HG02610 (cell line): ENCODE measurements around the gene NEDD4L.
"Not testable (repeated sequence)": the region's sequence is repeated elsewhere in the genome, so short reads cannot be mapped to it uniquely, and the experiment has no call there.

Experiments
- ATAC-seq: cut with Tn5 transposase; IDR thresholded peaks from one replicate; pipeline ENCODE4 v1.9.1; 2021; ENCODE audit warnings: mild to moderate bottlenecking, moderate library complexity; ENCODE audit not compliant: unreplicated experiment

NEDD4L gene

GRCh38 chr18:58362027-58362575, 318.1 kb downstream of the NEDD4L start:
- no peak for ATAC-seq

DNA sequence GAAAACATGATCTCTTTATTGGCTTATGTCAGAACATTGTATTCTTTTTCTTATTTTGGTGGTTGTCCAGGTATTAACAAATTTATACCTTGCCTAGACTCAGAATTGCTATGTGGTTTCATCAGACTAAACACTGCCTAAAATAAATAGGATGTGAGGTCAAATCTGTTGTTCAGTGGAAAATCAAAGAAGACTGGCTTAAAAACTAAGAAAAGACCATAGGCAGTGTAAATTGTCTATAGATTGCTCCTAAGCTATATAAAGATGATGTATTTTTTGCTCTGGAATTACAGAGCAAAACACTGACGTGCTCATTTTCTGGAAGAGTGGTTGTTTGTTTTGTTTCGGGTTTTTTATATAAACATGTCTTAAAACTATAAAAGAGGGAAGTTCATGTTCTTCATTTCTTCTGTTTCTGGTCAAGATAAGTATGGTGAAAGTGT, 318.8 kb downstream of the NEDD4L start:
- no peak for ATAC-seq

DNA sequence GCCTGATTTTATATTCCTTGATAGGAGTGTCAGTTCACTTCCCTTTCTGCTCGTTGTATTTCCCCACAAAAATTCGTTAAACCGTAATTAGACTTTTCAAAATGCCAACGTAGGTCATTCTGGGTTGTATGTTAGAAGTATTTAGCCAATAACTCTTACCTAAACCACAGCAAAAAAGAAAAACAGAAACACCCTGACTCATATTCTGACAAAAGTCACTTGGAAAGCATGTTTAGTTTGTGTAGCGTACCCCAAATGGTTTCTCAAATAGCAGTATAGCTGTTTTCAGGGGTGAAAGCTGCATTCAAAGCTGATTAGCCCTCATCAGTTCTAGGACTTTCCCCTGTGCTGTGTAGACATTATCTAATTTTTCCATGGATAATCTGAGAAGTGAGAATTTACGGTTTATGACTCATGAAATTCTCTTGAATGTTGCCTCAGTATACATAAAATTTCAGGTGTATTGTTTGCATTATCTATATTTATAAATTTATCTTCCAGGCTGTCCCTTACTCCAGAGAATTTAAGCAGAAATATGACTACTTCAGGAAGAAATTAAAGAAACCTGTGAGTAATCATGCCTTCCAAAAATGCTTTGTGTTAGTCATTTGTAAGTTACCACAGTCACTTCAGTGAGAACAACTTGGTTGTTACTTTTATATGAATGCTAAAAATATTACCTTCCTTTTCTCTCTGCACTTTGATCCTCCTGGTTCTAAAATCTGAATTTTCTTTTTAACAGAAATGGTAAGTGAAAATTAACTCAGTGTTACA, 319.9 kb downstream of the NEDD4L start:
- no peak for ATAC-seq

- no peak for ATAC-seq
These were observed 321.0 kb downstream of the NEDD4L start for GRCh38 chr18:58364876-58365528.

GRCh38 chr18:58367425-58368140, 323.6 kb downstream of the NEDD4L start:
- ATAC-seq, result no peak

DNA sequence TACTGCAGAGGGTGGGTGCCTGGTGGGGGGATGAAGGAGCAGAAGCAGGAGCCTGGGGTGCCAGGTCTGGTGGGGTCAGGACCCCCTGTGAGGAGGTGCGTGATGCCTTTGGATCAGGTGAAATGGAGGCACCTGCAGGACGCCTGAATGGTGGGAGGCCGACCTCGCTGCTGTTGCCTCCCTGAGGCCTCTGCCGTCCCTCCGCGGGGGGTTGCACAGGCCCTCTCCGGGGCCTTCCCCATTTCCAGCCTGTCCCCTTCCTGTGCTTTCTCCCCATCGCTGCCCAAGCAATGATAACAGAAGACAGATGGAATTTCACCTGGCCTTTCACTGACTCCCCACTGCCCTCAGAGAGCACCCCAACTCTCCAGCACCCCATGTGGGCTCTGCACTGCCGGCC, 325.6 kb downstream of the NEDD4L start:
- ATAC-seq, result no peak

DNA sequence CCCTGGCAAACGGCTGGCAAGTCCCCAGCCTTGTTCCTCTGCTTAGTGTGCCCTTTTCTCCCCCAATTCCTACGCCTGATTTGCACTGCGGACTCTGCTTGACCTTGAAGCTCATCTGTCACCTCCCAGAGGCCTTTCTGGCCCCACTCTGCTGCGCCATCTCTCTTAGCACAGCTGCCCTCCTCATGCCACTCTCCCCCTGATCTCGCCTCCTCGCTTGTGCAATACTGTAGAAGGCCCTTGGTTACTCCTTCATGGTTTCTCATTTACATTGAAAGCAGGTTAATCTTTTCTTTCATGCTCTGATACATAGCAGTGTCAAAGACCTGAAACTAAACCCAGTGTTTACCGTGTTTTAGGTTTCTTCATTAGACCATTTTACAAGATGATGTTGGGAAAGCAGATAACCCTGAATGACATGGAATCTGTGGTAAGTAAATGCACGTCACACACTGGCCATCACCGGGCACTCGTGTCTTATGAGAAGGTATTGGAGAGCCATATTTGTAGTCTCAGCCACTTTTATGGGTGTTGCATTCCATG, 326.1 kb downstream of the NEDD4L start:
- ATAC-seq, result no peak

GRCh38 chr18:58370612-58371011, 326.6 kb downstream of the NEDD4L start:
- ATAC-seq, result no peak

DNA sequence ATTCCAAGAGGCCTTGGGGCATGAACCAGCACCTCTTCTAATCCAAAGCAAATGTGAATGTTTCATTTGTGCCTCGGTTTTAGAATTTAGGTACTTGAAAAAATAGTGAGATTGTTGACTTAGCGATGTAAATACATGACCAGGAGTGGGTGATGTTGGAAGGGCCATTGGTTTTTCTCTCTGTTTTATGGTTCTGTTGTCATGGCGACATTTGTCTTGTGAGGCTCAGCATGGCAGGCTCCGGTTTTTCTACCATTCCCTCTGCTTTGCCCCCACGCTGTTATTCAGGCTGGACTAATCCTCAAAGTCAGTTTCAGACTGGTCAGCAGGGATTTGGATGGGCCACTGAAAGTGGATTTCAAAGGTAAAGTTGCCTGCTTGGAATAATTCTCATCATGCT, 329.5 kb downstream of the NEDD4L start:
- ATAC-seq, result no peak

DNA sequence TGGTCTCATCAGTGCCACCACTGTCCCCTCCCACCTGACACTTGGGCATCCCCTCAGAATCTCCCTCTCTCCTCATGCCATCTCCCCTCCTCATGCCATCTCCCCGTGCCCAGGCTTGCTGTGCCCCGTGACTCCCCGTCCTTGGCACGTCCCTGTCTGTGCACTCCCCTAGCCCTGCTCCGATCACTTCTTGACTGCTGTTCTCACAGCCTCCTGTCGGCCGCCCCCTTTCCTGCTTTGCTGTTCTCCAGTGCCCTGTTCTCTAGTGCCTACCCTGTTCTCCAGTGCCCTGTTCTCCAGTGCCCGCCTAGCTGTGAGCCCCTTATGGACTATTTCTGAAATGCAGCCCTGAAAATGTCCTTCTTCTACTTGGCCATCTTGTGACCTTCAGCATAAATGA, 331.0 kb downstream of the NEDD4L start:
- no peak for ATAC-seq

DNA sequence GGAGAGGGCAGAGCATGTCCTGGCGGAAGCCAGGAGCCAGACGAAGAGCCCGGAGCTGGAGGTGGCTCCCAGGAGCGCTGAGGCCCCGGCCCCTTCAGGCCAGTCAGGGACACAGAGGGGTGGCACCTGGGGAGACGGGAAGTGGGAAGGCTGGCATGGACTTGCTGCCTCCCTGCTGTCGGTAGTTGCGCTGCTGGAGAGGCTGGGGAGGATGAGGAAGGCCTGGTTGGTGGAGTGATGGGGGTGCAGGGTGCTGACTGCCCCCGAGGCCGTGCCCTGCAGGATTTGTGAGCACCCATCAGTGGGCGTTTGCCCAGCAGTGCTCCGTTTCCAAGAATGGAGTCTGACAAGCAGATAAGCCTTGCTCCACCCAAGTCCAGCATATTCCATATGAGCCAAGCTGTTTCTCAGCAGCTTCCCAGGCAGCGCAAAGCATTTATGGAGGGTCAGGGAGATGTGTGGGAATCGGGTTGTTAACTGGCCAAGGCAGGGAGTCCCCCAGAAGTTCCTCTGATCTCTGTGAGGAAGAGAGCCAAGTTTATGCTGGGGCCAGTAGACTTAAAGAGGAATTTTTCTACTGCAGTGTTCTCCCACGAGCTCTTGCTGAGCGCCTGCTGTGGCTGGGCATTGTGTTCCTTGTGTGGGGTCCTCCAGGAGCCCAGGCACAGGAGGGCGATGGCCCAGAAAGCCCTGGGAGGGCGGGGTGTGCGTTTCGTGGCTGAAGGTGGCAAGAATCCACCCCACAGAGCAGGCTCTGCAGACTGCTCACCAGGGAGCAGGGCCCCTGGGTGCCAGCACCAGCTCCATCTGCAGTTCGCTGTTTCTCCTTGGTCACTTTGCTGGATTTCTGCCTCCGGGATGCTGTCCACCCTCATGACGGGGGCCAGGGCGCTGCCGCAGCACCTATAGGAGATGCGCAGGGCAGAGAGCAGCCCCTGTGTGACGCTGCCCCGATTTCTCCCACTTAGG, 334.7 kb downstream of the NEDD4L start:
- no peak for ATAC-seq

DNA sequence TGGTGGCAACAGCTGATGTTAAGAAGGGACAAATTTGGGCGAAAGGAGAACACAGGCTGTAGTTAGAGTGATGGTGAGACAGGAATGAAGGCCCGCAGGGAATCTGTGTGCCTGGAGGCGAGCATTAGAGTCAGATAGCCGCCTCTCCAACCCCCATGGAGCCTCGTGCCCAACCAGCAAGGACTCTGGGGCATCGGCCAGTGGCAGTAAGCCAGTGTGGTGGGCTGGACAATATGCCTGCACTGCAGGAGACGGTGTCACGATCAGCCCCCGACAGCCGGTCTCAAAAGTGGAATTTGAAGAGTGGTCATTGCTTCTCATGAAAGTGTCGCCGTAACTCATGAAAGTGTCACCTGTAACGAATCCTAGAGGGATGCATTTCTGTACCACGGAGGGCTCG, 335.4 kb downstream of the NEDD4L start:
- no peak for ATAC-seq

- not testable (repeated sequence) for ATAC-seq
These were observed 336.1 kb downstream of the NEDD4L start for GRCh38 chr18:58380113-58380512.

- no peak for ATAC-seq
These were observed 337.8 kb downstream of the NEDD4L start for GRCh38 chr18:58381676-58382411.

GRCh38 chr18:58382446-58382845, 338.4 kb downstream of the NEDD4L start:
- ATAC-seq, result no peak

- no peak for ATAC-seq
These were observed 341.4 kb downstream of the NEDD4L start for GRCh38 chr18:58385472-58385871.

DNA sequence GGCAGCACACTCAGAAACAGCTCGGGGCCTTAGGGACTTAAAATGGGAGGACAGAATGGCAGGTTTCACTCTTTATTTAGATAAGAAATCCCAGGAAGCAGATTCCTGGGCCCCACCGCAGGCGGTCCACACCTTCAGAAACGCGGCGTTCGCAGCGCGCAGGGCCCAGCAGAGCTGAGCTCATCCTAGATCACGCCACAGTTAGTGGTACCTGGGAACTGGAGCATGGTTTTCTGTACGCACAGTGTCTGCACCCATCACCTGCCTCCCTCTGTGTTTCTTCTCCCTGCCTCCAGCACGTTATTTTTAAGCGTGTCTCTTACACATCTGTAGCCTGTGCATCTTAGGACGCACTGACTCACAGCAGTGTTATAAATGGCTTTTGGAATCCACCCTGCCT, 342.8 kb downstream of the NEDD4L start:
- no peak for ATAC-seq

GRCh38 chr18:58387716-58388115, 343.7 kb downstream of the NEDD4L start:
- no peak for ATAC-seq

DNA sequence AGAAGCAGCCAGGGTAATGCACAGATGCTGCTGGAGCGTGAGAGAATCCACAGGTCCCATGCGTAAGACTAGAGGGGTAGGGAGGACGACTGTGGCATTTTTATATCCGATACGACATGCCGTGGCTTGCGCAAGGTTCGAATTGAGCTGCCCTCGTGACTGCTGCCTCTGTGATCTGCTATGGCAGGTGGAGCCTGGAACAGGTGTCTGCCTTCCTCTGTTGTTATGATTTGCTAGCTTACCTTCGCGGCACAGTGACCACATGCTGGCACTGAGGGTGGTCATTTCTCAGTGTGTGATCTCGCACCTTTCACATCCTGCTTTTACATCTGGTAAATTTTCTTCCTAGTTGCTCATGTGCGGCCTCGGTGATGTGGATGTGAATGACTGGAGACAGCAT, 344.7 kb downstream of the NEDD4L start:
- ATAC-seq, result no peak
